Mesothelial cell of epicardium (in vitro differentiated cells): ENCODE measurements around the gene CA12. TPM values are rescaled to one million over a fixed set of nuclear protein-coding genes. Genes with fewer than 3 reads are reported as not detected.

Experiments used
- DNase-seq, 2 experiments: peaks; one replicate each; pipeline ENCODE4 v3.0.0; 2021; ENCODE audit warnings: low spot score in 2 of 2; ENCODE audit not compliant: unreplicated experiment in 2 of 2
- H3K27ac Mint-ChIP-seq: 2 replicates; pipeline ENCODE4 v1.8.0; 2021; ENCODE audit warnings: mixed read lengths
- H3K27me3 Mint-ChIP-seq: 2 replicates; pipeline ENCODE4 v1.8.0; 2021; ENCODE audit warnings: low read depth, mixed read lengths
- H3K36me3 Mint-ChIP-seq: 2 replicates; pipeline ENCODE4 v1.8.0; 2021; ENCODE audit warnings: mixed read lengths
- H3K4me1 Mint-ChIP-seq: 2 replicates; pipeline ENCODE4 v1.8.0; 2021; ENCODE audit warnings: mixed read lengths
- H3K4me3 Mint-ChIP-seq: 2 replicates; pipeline ENCODE4 v1.8.0; 2021; ENCODE audit warnings: mild to moderate bottlenecking, moderate library complexity, mixed read lengths
- H3K9me3 Mint-ChIP-seq: 2 replicates; pipeline ENCODE4 v1.8.0; 2021; ENCODE audit warnings: mixed read lengths
- CTCF ChIP-seq: fragments of 200-600 bp; sonication (generic); IDR thresholded peaks from one replicate; pipeline ENCODE4 v1.5.0; 2021; ENCODE audit warnings: antibody characterized with exemption; ENCODE audit not compliant: unreplicated experiment
- total RNA-seq: library from RNA; stranded (reverse); gene quantifications from 3 replicates; pipeline ENCODE4 v1.2.1, GENCODE V29; 2021

Gene CA12
- total RNA-seq, 1 donor from 2014 or later: 1.6 TPM

- TF ChIP-seq CTCF: no peak
- Mint-ChIP-seq H3K4me1 (peaks cover 35% of the 10 kb centered on the region), H3K36me3 (no peaks in the 10 kb centered on the region), H3K9me3 (no peaks in the 10 kb centered on the region), H3K27me3 (peaks cover 40% of the 10 kb centered on the region), H3K27ac (no peak overlapping the region), H3K4me3 (no peak overlapping the region)
- no peak for DNase-seq
Observed at GRCh38 chr15:63379492-63380150, 2.0 kb downstream of the CA12 start.

GRCh38 chr15:63378946-63379345 is 2.7 kb downstream of the CA12 start:
- Mint-ChIP-seq H3K27ac (no peak overlapping the region), H3K4me1 (peaks cover 35% of the 10 kb centered on the region), H3K27me3 (peaks cover 35% of the 10 kb centered on the region), H3K4me3 (no peak overlapping the region), H3K36me3 (no peaks in the 10 kb centered on the region), H3K9me3 (no peaks in the 10 kb centered on the region)
- no peak for TF ChIP-seq CTCF
- no peak for DNase-seq

- no peaks in the 10 kb centered on the region for H3K36me3 Mint-ChIP-seq
- DNase-seq: no peak
- TF ChIP-seq CTCF: no peak
- H3K4me3 Mint-ChIP-seq: no peak overlapping the region
- no peak overlapping the region for H3K27ac Mint-ChIP-seq
- no peaks in the 10 kb centered on the region for H3K9me3 Mint-ChIP-seq
- peaks cover 18% of the 10 kb centered on the region for H3K4me1 Mint-ChIP-seq
- H3K27me3 Mint-ChIP-seq: peaks cover 3% of the 10 kb centered on the region
Observed at GRCh38 chr15:63374686-63375520, 6.7 kb downstream of the CA12 start.

- Mint-ChIP-seq H3K27me3 (no peaks in the 10 kb centered on the region), H3K36me3 (no peaks in the 10 kb centered on the region), H3K27ac (no peak overlapping the region), H3K4me1 (peaks cover 17% of the 10 kb centered on the region), H3K9me3 (no peaks in the 10 kb centered on the region), H3K4me3 (no peak overlapping the region)
- no peak for DNase-seq
- TF ChIP-seq CTCF: no peak
Observed at GRCh38 chr15:63373866-63374548, 7.6 kb downstream of the CA12 start.

- no peaks in the 10 kb centered on the region for H3K9me3 Mint-ChIP-seq
- H3K4me1 Mint-ChIP-seq: peaks cover 17% of the 10 kb centered on the region
- H3K27me3 Mint-ChIP-seq: no peaks in the 10 kb centered on the region
- no peak for TF ChIP-seq CTCF
- no peak overlapping the region for H3K4me3 Mint-ChIP-seq
- H3K27ac Mint-ChIP-seq: no peak overlapping the region
- no peak for DNase-seq
- no peaks in the 10 kb centered on the region for H3K36me3 Mint-ChIP-seq
Observed at GRCh38 chr15:63373330-63373729, 8.3 kb downstream of the CA12 start.
